Epithelial cell of esophagus (primary cell): ENCODE results near the gene B4GALT4.

Experiments used
- DNase-seq: peaks from one replicate; pipeline ENCODE4 v3.0.0; 2010; ENCODE audit warnings: low read depth
- H3K4me3 ChIP-seq: 2 replicates; pipeline ENCODE4 v1.5.1; 2011; ENCODE audit warnings: mild to moderate bottlenecking, low read length, control low read depth
- TF ChIP-seq, protein P1 (sequence below): IDR thresholded peaks from 2 replicates; pipeline ENCODE4 v1.5.1; 2011; ENCODE audit warnings: low read depth, mild to moderate bottlenecking, low read length, control low read depth, inconsistent platforms; ENCODE audit not compliant: insufficient read depth; ENCODE audit errors: missing control alignments

The B4GALT4 gene

DNA sequence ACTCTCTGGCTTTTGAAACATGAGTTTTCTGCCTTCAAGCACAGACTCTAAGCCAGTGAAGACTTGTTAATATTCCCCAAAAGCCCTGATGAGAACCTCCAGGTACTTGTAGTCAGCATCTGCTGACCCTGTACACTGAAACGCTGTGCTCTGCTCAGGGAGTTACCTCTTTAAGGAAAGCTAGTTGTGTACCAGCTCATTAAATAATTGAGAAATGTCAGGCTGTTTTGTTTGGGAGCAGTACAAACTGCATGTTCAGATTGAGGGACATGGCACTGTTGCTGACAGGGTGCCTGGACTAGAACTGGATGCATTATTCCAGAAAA, 45.6 kb downstream of the B4GALT4 start:
- no peak for DNase-seq
- no peak overlapping the region for H3K4me3 ChIP-seq
- TF ChIP-seq, protein P1, sequence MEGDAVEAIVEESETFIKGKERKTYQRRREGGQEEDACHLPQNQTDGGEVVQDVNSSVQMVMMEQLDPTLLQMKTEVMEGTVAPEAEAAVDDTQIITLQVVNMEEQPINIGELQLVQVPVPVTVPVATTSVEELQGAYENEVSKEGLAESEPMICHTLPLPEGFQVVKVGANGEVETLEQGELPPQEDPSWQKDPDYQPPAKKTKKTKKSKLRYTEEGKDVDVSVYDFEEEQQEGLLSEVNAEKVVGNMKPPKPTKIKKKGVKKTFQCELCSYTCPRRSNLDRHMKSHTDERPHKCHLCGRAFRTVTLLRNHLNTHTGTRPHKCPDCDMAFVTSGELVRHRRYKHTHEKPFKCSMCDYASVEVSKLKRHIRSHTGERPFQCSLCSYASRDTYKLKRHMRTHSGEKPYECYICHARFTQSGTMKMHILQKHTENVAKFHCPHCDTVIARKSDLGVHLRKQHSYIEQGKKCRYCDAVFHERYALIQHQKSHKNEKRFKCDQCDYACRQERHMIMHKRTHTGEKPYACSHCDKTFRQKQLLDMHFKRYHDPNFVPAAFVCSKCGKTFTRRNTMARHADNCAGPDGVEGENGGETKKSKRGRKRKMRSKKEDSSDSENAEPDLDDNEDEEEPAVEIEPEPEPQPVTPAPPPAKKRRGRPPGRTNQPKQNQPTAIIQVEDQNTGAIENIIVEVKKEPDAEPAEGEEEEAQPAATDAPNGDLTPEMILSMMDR: no peak

DNA sequence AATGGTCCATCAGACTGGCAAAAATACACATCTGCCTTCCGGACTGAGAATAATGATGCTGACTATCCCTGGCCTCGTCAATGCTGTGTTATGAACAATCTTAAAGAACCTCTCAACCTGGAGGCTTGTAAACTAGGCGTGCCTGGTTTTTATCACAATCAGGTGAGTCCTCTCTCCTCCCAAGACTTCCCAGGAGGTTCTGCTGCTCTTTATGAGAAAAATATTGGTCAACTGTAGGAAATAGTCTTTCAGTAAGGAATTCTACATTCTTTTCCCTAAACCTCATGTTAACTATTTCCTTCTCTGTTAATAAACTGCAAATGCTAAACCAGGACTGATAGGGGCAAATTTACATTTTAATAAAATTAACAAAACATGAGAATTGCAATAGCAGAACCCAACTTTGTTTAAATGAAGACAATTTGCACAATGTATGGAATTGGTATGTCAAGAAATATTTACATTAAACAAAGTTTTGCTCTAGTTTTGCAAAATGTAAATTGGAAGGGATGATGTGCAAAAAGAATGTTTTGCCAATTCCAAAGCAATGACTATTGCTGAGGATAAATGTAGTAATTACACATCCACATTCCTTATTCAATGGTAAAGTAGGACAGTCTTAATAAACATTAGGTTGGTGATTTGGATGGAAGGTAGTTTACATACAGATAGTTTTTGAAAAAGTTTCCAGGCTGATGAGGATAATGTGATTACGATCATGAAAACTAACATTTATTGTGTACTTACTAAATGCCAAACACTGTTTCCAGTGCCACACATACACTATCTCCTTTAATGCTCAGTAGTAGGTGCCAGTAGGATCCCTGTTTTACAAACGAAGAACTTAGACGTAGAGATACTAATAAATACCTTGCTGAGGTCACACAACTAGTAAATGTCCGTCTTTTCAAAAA, 46.2 kb downstream of the B4GALT4 start:
- no peak overlapping the region for H3K4me3 ChIP-seq
- TF ChIP-seq, protein P1: no peak
- DNase-seq: no peak

DNA sequence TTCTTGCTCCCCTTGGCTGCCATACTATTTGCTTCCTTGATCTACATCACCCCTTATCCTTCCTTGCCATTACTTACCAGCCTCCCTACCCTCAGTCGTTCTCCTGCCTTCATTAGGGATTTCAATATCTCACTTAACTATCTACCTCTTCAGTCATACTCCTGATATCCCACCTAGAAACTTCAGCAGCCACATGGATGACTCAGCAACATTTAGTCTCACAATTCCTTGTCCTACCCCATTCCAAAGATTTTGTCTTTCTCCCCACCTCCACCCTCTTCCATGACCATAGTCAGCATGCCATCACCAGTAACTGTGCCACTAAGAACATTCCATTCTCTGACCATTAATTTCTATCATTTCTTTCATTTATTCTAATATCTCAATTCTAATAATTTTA, 48.9 kb downstream of the B4GALT4 start:
- DNase-seq: no peak
- H3K4me3 ChIP-seq: no peak overlapping the region
- TF ChIP-seq, protein P1: no peak

DNA sequence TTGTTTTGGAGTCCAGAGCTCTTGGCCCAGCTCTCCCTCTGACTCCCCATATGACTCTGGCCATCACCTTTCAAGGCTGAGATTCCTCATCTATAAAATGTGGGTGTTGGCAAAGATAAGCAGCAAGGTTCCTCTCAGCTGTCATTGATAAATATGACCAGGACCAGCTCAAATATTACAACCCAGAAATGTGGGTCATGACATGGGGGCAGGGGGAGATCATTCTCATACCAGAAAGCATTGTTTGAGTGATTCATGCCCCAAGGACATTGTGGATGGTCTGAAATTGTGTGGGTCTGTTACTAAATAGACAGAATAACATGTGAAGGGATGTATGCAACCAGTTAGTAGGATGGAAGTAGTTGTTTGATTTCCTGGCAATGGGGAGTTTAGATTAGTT, 53.4 kb downstream of the B4GALT4 start:
- no peak overlapping the region for H3K4me3 ChIP-seq
- DNase-seq: no peak
- TF ChIP-seq, protein P1: no peak

DNA sequence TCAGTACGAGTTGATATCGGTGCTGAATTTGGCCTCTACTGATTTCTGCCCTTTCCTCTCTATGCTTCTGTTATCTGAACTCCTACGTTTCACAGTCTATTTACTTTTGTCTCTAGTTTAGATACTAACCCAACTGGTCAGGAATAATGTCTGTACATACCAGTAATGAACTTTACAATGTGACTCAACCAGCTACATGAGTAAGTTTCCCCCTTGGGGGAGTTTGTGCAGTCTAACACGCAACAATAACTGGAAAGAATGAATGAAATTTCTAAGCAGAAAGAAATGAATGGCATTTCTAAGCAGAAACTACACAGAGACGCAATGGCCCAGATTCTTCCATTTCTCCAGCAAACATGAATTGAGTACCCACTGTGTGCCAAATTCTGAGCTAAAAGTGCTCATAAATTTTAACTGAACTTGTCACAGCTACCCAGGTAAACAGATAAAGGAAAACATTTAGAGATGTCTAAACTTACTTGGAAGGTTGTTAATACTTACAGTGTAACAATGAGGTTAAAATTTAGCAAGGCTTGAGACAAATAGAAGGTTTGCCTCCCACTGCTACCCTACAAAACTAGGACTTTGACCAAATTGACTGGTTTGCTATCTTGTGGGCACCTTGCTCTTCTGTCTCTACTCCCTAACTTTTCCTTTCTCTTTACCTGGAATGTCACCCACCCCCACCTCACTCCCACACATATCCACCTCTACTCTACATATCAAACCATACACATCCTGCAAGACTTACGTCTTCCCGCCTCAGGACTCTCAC, 55.7 kb downstream of the B4GALT4 start:
- peak; percentile 93 for DNase-seq
- H3K4me3 ChIP-seq: no peak overlapping the region
- TF ChIP-seq, protein P1: no peak

DNA sequence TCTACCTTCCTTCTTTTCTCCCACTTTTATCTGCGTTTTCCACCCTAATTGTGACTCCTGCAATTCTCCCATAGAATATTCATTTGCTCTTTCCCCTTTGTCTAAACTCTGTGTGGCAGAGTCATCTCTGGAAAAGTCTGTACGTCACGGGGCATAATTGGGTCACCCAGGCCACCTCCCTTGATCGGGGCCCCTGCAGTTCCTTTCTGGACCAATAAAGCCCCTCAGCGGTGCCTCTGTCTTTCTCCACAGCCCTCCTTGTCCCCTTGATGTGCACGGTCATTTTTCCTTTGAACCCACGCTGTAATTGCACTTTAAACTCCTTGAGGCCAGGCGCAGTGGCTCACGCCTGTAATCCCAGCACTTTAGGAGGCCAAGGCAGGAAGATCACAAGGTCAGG, 56.6 kb downstream of the B4GALT4 start:
- no peak overlapping the region for H3K4me3 ChIP-seq
- TF ChIP-seq, protein P1: no peak

More for the DNA sequence above, 56.6 kb downstream of the B4GALT4 start:
- no peak for DNase-seq
